Measurements from ENCODE around the gene C8B. TPM values are rescaled to one million over a fixed set of nuclear protein-coding genes. Genes with fewer than 3 reads are reported as not detected.

The C8B gene
- total RNA-seq, 4 donors from 2014 or later, result not detected

DNA sequence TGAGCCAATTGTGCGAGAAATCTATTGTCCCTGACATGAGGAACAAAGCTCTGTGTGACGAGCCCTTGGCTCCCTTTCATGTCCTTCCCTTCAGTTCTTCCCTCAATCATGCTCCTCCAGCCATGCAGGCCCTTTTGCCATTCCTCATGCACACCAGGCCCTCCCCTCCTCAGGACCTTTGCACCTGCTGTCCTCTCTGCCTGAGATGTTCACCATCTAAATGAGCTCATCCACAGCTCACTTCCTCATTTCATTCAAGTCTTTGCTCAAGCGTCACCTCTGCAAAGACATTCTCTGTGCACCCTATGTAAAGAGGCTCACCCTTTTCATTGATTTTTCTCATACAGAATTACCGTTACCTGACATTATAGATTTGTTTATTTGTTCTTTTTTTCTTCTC lies 43.7 kb downstream of the C8B start:
- TF ChIP-seq, protein P1, sequence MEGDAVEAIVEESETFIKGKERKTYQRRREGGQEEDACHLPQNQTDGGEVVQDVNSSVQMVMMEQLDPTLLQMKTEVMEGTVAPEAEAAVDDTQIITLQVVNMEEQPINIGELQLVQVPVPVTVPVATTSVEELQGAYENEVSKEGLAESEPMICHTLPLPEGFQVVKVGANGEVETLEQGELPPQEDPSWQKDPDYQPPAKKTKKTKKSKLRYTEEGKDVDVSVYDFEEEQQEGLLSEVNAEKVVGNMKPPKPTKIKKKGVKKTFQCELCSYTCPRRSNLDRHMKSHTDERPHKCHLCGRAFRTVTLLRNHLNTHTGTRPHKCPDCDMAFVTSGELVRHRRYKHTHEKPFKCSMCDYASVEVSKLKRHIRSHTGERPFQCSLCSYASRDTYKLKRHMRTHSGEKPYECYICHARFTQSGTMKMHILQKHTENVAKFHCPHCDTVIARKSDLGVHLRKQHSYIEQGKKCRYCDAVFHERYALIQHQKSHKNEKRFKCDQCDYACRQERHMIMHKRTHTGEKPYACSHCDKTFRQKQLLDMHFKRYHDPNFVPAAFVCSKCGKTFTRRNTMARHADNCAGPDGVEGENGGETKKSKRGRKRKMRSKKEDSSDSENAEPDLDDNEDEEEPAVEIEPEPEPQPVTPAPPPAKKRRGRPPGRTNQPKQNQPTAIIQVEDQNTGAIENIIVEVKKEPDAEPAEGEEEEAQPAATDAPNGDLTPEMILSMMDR (IDR thresholded peaks at IDR 0.05), result no peak
- TF ChIP-seq EP300 (IDR thresholded peaks at IDR 0.05), result no peak
- no peak for TF ChIP-seq POLR2A (IDR thresholded peaks at IDR 0.05)
- no peak overlapping the region for H3K27ac ChIP-seq
- no peaks in the 10 kb centered on the region for H3K4me1 ChIP-seq
- 80 to 88% methylated on average over 4 of the region's 4 CpGs for WGBS, 2 donors
- H3K4me3 ChIP-seq, result no peak overlapping the region
- H3K36me3 ChIP-seq, result no peaks in the 10 kb centered on the region
- DNase-seq (ENCODE audit: low spot score in 2 of 2), result no peak
- H3K27me3 ChIP-seq, result no peaks in the 10 kb centered on the region
- no peaks in the 10 kb centered on the region for H3K9me3 ChIP-seq

DNA sequence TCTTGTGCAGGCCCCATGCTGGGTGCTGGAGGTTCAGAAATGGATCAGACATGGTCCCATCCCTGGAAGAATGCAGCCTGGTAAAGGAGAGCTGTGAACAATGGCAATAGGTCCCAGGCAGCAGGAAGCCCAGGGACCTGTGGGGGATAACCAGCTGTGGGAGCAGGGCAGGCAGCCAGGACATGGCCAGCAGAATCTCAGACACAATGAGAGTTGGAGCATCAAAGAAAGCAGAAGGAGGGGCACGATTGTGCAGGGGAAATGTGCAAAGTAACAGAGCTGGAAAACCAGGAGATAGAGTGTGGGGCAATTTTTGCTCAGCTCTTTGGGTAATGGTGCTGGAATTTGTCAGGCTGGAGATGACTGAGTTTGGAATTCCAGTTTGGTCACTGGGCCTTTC lies 44.3 kb downstream of the C8B start:
- TF ChIP-seq POLR2A (IDR thresholded peaks at IDR 0.05) (no peak), EP300 (IDR thresholded peaks at IDR 0.05) (no peak)
- TF ChIP-seq, protein P1 (IDR thresholded peaks at IDR 0.05), result no peak
- H3K9me3 ChIP-seq, result no peaks in the 10 kb centered on the region
- H3K4me1 ChIP-seq, result no peaks in the 10 kb centered on the region
- no peaks in the 10 kb centered on the region for H3K27me3 ChIP-seq
- H3K4me3 ChIP-seq, result no peak overlapping the region
- 28 to 35% methylated on average over 1 of the region's 1 CpG for WGBS, 2 donors
- no peak for DNase-seq (ENCODE audit: low spot score in 2 of 2)
- H3K27ac ChIP-seq, result no peak overlapping the region
- H3K36me3 ChIP-seq, result no peaks in the 10 kb centered on the region

DNA sequence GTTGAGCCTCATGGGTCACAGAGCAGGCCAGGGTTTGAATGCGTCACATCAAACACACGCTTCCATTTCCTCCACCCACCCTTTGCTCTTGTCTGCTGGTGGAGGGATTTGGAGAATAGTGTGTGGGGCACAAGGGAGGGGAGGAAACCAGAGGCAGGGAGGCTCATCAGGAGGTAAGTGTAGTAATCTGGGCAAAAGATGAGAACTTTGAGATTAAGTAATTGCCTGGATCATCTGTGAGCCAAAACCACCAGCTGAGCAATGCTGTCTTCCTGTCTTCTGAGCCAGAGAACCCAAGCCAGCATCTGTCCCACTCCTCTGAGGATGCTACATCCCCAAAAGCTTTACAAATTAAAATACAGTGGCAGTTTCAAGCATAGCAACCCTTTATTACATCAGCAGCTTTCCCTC lies 45.2 kb downstream of the C8B start:
- no peak for DNase-seq (ENCODE audit: low spot score in 2 of 2)
- Histone ChIP-seq H3K4me1 (no peaks in the 10 kb centered on the region), H3K27me3 (no peaks in the 10 kb centered on the region), H3K4me3 (no peak overlapping the region), H3K36me3 (no peaks in the 10 kb centered on the region), H3K27ac (no peak overlapping the region), H3K9me3 (no peaks in the 10 kb centered on the region)
- WGBS, 2 donors, result 67 to 78% methylated on average over 2 of the region's 2 CpGs
- TF ChIP-seq EP300 (IDR thresholded peaks at IDR 0.05) (no peak), POLR2A (IDR thresholded peaks at IDR 0.05) (no peak)
- TF ChIP-seq, protein P1 (IDR thresholded peaks at IDR 0.05), result no peak

DNA sequence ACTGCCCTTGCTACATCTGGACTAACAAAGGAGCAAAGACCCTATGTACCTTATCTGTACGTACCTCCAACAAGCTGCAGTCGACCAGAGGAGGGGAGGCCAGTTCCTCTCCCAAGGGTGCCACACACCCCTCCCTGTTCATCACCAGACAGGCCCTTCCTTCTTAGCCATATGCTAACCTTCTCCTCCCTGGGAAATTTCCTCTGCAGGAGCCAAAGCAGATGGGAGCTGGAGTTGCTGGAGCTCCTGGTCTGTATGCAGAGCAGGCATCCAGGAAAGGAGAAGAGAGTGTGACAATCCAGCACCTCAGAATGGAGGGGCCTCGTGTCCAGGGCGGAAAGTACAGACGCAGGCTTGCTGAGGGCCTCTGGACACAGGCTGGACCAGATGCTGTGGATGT lies 48.5 kb downstream of the C8B start:
- DNase-seq (ENCODE audit: low spot score in 2 of 2), result no peak
- no peaks in the 10 kb centered on the region for H3K4me1 ChIP-seq
- H3K27me3 ChIP-seq, result no peaks in the 10 kb centered on the region
- no peak overlapping the region for H3K4me3 ChIP-seq
- no peak for TF ChIP-seq EP300 (IDR thresholded peaks at IDR 0.05)
- TF ChIP-seq, protein P1 (IDR thresholded peaks at IDR 0.05), result no peak
- no peak for TF ChIP-seq POLR2A (IDR thresholded peaks at IDR 0.05)
- no peaks in the 10 kb centered on the region for H3K36me3 ChIP-seq
- H3K9me3 ChIP-seq, result no peaks in the 10 kb centered on the region
- WGBS, 2 donors, result 64 to 70% methylated on average over 5 of the region's 5 CpGs
- H3K27ac ChIP-seq, result no peak overlapping the region

DNA sequence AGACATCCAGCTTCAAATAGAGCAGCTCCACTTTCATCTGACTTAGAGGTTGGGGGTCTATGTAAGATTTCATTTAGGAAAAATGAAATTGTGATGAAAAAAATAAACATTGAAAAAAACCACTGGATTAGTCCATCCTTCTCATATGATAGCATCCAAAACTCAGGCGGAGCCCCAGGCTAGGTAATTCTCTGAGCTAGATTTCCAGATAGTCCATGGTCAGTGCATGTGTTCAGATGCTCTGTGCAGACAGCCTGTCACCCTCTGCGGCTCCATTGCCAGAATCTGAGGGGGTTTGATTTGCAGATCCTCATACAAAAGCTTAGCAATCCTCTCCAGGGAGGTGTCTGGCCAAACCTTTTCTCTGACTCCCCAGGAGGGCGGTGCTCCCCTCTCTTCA lies 49.2 kb downstream of the C8B start:
- WGBS, 2 donors, result 84 to 89% methylated on average over 3 of the region's 3 CpGs
- no peaks in the 10 kb centered on the region for H3K9me3 ChIP-seq
- no peak for DNase-seq (ENCODE audit: low spot score in 2 of 2)
- no peaks in the 10 kb centered on the region for H3K36me3 ChIP-seq
- no peak overlapping the region for H3K4me3 ChIP-seq
- no peak for TF ChIP-seq EP300 (IDR thresholded peaks at IDR 0.05)
- TF ChIP-seq, protein P1 (IDR thresholded peaks at IDR 0.05), result no peak
- H3K27me3 ChIP-seq, result no peaks in the 10 kb centered on the region
- H3K27ac ChIP-seq, result no peak overlapping the region
- H3K4me1 ChIP-seq, result no peaks in the 10 kb centered on the region

Data from tibial nerve (tissue), 4 donors.